Osteocyte (in vitro differentiated cells): Measurements from ENCODE around the gene PGRMC2. TPM values are rescaled to one million over a fixed set of nuclear protein-coding genes. Genes with fewer than 3 reads are reported as not detected.

Source experiments
- DNase-seq: peaks from one replicate; pipeline ENCODE4 v3.0.0; 2021; ENCODE audit warnings: mixed read lengths; ENCODE audit not compliant: unreplicated experiment; ENCODE audit errors: extremely low spot score
- H3K27ac Mint-ChIP-seq: one replicate; pipeline ENCODE4 v1.8.0; 2021; ENCODE audit warnings: mild to moderate bottlenecking, mixed read lengths; ENCODE audit not compliant: unreplicated experiment
- H3K27me3 Mint-ChIP-seq: one replicate; pipeline ENCODE4 v1.8.0; 2021; ENCODE audit warnings: mixed read lengths; ENCODE audit not compliant: unreplicated experiment
- H3K36me3 Mint-ChIP-seq: one replicate; pipeline ENCODE4 v1.8.0; 2021; ENCODE audit warnings: mixed read lengths; ENCODE audit not compliant: unreplicated experiment
- H3K4me1 Mint-ChIP-seq: one replicate; pipeline ENCODE4 v1.8.0; 2021; ENCODE audit warnings: mixed read lengths; ENCODE audit not compliant: unreplicated experiment
- H3K4me3 Mint-ChIP-seq: one replicate; pipeline ENCODE4 v1.8.0; 2021; ENCODE audit warnings: mild to moderate bottlenecking, moderate library complexity, mixed read lengths; ENCODE audit not compliant: unreplicated experiment
- H3K9me3 Mint-ChIP-seq: one replicate; pipeline ENCODE4 v1.8.0; 2021; ENCODE audit warnings: mixed read lengths; ENCODE audit not compliant: unreplicated experiment
- total RNA-seq: library from RNA; stranded (reverse); gene quantifications from 2 replicates; pipeline ENCODE4 v1.2.1, GENCODE V29; 2021
- TF ChIP-seq, protein P1 (sequence below): fragments of 200-600 bp; sonication (generic); IDR thresholded peaks from 2 replicates; pipeline ENCODE4 v1.5.0; 2021; ENCODE audit warnings: antibody characterized with exemption, mild to moderate bottlenecking, moderate library complexity

PGRMC2 gene
- total RNA-seq, 1 donor from 2014 or later, result 79.2 TPM

DNA sequence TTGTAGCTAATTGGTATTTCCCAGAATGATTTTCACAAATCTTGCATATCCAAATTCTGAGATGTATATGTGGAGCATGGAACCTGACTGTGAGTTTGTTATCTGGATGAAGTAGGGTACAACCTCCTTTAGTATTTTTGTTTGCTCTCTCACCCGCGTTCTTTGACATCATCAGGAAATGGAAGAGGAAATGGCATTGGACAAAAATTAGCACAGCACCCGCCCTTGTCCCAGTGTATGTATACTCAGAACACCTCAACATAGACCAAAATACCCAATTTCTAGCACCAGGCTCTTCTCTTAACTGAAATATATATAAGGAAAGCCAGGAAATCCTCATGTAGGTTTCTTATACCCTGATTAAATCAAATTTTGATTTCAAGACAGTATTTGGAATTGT, 6.9 kb upstream of the PGRMC2 start:
- no peak overlapping the region for H3K27ac Mint-ChIP-seq
- H3K9me3 Mint-ChIP-seq, result no peaks in the 10 kb centered on the region
- no peak overlapping the region for H3K4me3 Mint-ChIP-seq
- H3K27me3 Mint-ChIP-seq, result no peaks in the 10 kb centered on the region
- H3K4me1 Mint-ChIP-seq, result no peaks in the 10 kb centered on the region
- H3K36me3 Mint-ChIP-seq, result no peaks in the 10 kb centered on the region
- TF ChIP-seq, protein P1, sequence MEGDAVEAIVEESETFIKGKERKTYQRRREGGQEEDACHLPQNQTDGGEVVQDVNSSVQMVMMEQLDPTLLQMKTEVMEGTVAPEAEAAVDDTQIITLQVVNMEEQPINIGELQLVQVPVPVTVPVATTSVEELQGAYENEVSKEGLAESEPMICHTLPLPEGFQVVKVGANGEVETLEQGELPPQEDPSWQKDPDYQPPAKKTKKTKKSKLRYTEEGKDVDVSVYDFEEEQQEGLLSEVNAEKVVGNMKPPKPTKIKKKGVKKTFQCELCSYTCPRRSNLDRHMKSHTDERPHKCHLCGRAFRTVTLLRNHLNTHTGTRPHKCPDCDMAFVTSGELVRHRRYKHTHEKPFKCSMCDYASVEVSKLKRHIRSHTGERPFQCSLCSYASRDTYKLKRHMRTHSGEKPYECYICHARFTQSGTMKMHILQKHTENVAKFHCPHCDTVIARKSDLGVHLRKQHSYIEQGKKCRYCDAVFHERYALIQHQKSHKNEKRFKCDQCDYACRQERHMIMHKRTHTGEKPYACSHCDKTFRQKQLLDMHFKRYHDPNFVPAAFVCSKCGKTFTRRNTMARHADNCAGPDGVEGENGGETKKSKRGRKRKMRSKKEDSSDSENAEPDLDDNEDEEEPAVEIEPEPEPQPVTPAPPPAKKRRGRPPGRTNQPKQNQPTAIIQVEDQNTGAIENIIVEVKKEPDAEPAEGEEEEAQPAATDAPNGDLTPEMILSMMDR, result no peak
- no peak for DNase-seq

DNA sequence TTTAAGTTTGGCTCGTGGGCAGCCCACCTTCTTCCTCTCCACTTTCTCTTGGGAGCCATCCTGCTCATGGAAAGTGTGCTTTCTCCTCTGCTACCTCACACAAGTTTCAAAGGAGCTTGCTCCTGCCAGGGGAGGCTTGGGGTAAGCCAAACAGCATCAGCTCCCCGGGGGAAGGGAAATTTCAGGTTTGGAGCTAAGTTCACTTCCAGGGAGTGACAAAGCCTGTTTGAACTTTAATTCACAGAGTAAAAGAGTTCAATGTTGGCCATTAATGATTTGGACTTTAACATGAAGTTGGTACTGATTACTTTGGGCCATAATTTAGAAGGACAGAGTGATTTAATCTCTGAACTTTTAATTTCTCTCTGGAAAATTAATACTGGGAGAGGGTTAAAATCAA, 4.7 kb upstream of the PGRMC2 start:
- no peak overlapping the region for H3K4me3 Mint-ChIP-seq
- TF ChIP-seq, protein P1, result no peak
- H3K27ac Mint-ChIP-seq, result no peak overlapping the region
- no peaks in the 10 kb centered on the region for H3K27me3 Mint-ChIP-seq
- DNase-seq, result no peak
- H3K4me1 Mint-ChIP-seq, result peaks cover 5% of the 10 kb centered on the region
- H3K9me3 Mint-ChIP-seq, result no peaks in the 10 kb centered on the region
- H3K36me3 Mint-ChIP-seq, result no peaks in the 10 kb centered on the region

DNA sequence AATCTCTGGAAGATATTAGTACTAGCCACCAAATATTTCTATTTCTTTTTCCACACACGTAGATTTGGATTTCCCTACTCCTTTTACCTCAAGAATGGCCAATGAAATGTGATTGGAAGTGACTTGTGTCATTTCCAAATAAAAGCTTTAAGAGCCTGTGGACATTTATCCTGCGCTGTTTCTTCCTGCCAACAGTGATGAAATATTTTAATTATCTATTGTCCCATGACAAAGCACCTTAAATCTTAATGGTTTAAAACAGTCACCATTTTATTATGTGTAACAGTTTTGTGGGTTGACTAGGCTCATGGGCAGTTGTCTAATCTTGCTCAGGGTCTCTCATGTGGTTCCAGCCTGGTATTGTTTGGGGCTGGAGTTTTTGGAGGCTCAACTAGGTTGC, 3.5 kb upstream of the PGRMC2 start:
- no peaks in the 10 kb centered on the region for H3K36me3 Mint-ChIP-seq
- H3K27ac Mint-ChIP-seq, result no peak overlapping the region
- H3K27me3 Mint-ChIP-seq, result no peaks in the 10 kb centered on the region
- TF ChIP-seq, protein P1, result no peak
- no peak for DNase-seq
- no peak overlapping the region for H3K4me3 Mint-ChIP-seq
- no peaks in the 10 kb centered on the region for H3K9me3 Mint-ChIP-seq
- peaks cover 8% of the 10 kb centered on the region for H3K4me1 Mint-ChIP-seq

DNA sequence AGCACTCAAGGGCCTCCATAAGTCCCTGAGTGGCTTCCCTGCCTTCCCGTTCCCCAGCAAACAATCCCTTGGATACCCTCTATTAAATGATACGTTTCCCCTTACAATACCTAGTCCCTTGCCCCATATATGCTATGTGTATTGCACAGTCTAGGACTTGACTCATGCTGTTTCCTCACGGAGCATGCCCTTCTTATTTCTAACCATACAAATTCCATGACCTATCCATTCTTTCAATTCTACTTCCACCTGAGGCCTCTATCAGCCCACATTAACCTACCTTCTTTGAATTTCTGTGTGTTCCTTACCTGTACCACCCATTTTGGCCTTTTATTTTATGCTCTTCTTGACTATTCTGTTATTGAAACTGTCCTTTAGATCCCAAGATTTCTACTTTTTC, 2.9 kb upstream of the PGRMC2 start:
- peaks cover 14% of the 10 kb centered on the region for H3K4me1 Mint-ChIP-seq
- DNase-seq, result no peak
- no peak overlapping the region for H3K4me3 Mint-ChIP-seq
- no peaks in the 10 kb centered on the region for H3K27me3 Mint-ChIP-seq
- H3K9me3 Mint-ChIP-seq, result no peaks in the 10 kb centered on the region
- H3K36me3 Mint-ChIP-seq, result no peaks in the 10 kb centered on the region
- TF ChIP-seq, protein P1, result no peak
- H3K27ac Mint-ChIP-seq, result no peak overlapping the region

DNA sequence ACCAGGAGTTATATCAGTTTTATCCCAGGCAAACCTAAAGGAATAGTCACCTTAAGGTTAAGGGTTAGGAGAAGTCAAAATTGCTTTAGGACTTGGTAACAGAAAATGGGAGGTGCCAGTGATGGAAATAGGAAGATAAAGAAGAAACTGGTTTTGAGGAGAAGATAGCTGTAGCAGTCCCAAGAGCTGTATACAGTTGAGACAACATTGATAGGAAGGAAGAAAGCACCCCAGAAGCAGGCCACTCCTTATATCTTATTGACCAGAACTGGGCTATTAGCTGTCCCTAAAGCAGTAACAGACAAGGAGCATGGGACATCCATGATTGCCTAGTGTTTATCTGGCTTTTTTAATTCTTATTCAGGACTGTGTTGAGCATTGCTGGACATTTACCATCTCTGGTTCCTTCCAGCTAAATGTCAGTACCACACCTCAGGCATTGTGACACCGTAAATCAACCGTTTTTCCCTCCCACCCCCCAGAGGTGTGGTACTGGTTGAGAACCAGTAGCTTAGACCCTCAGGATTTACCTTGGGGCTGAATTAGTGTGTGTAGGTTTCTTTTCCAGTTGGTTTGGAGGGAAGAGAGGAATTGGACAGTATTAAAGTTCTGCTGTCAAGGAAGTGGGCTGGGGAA, 2.0 kb upstream of the PGRMC2 start:
- H3K4me3 Mint-ChIP-seq, result no peak overlapping the region

More for the DNA sequence above, 2.0 kb upstream of the PGRMC2 start:
- H3K4me1 Mint-ChIP-seq, result peaks cover 23% of the 10 kb centered on the region
- DNase-seq, result no peak
- H3K9me3 Mint-ChIP-seq, result no peaks in the 10 kb centered on the region
- no peaks in the 10 kb centered on the region for H3K27me3 Mint-ChIP-seq
- H3K27ac Mint-ChIP-seq, result no peak overlapping the region
- TF ChIP-seq, protein P1, result no peak
- peaks cover 4% of the 10 kb centered on the region for H3K36me3 Mint-ChIP-seq
